Measurements from ENCODE around the gene CRHR1.

CRHR1 gene

DNA sequence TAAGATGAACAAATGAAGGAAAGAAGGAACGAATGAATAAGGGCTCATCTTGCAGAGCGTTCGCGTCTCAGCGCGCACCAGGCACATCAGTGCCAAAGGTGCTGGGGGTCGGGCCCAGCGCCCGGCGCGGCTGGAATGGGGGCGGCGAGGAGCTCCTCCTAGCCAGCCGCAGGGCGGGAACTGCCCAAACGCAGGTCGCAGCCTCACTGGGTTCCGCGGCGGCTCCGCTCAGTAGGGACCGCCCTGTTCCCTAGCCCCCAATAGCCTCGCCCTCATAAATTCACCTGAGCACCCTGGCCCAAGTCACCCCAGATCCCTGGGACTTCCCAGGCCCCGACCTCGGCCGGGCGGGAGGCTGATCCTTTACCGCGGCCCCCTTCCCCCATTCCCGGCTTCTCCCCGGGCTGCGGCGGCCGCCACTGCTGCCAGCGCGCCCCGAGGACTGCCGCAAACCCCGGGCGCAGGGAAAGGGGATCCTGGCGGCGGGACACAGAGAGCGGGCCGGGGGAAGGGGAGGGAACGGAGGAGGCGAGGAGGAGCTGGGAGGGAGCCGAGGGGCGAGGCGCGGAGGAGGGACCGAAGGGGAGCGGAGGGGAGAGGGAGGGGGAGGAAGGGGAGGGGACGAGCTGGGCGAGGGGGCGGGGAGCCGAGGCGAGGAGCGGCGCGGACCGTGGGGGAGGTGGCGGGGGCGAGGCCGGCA is 377 bp upstream of the CRHR1 start:
- TF ChIP-seq, protein P1, sequence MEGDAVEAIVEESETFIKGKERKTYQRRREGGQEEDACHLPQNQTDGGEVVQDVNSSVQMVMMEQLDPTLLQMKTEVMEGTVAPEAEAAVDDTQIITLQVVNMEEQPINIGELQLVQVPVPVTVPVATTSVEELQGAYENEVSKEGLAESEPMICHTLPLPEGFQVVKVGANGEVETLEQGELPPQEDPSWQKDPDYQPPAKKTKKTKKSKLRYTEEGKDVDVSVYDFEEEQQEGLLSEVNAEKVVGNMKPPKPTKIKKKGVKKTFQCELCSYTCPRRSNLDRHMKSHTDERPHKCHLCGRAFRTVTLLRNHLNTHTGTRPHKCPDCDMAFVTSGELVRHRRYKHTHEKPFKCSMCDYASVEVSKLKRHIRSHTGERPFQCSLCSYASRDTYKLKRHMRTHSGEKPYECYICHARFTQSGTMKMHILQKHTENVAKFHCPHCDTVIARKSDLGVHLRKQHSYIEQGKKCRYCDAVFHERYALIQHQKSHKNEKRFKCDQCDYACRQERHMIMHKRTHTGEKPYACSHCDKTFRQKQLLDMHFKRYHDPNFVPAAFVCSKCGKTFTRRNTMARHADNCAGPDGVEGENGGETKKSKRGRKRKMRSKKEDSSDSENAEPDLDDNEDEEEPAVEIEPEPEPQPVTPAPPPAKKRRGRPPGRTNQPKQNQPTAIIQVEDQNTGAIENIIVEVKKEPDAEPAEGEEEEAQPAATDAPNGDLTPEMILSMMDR (conservative IDR thresholded peaks at IDR 0.05; ENCODE audit: low read depth, low read length), result no peak
- peak overlapping the region; percentile 17 for H3K4me3 ChIP-seq (ENCODE audit: low read length)
- DNase-seq (ENCODE audit: low read depth), result no peak

DNA sequence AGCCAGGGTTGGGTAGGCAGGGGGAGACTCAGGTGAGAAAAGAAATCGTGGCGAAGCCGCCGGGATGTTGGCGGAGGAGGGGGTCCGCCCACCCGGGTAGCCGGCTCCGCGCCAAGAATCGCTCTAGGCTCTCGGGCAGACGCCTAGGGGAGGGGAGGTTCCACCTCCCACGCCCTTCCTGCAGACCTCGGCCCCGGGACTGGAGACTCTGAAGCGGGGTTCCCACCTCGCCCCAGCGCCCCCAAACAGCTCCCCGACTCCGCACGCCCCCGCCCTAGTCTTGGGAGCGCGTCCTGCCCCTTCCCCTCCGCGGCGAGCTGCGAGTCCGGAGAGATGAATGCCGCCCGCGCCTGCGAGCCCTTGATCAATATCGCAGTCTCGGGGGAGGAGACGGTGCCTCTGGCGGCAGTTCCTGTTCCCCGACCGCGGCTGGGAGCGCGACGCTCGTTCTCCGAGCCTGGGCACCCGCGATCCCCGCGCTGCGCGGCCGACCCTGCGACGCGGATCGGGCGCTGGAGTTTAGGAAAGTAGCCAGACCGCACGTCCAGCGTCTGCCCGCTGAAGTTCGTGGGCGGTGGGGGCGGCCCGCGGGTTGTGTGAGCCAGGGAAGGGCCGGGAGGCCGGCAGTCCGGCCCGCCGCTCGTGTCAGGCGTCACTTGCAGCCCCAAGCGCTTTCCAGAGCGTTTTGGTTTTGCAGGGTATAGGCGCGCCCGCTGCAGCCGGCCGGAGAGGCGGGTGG is 790 bp downstream of the CRHR1 start:
- H3K4me3 ChIP-seq (ENCODE audit: low read length), result no peak overlapping the region
- no peak for DNase-seq (ENCODE audit: low read depth)
- TF ChIP-seq, protein P1 (conservative IDR thresholded peaks at IDR 0.05; ENCODE audit: low read depth, low read length), result no peak

DNA sequence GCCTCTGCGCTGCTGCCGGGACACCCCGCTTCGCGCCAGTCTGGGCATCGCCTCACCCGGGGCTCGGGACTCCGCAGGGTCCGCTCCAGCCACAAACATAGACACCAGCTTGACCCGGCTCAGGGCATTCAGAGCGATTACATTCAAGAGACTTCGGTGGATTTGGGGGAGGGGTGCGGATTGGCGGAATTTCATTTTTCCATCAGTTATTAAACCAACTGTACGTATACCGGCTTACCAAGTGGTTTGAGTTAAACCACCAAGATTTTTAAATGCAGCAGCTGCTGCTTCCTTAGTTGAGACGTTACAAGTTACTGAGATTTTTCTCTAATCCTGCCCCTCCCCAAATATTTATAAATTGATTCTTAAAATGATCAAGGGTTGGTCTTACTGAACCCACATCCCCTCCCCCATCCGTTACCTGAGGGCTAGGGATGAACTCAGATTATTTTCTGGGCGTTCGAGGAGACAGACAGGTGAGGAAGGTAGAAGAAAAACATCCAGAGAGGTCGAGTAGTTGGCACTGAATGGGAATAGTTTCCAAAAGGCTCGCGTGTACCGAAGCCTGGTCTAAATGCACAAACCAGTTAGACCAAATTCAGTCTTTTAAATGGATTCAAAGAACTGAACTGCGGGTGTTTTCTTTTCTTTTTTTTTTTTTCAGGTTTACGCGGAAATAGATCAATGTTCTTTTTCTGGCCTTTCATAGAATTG is 1.5 kb downstream of the CRHR1 start:
- TF ChIP-seq, protein P1 (conservative IDR thresholded peaks at IDR 0.05; ENCODE audit: low read depth, low read length), result no peak
- no peak overlapping the region for H3K4me3 ChIP-seq (ENCODE audit: low read length)

DNA sequence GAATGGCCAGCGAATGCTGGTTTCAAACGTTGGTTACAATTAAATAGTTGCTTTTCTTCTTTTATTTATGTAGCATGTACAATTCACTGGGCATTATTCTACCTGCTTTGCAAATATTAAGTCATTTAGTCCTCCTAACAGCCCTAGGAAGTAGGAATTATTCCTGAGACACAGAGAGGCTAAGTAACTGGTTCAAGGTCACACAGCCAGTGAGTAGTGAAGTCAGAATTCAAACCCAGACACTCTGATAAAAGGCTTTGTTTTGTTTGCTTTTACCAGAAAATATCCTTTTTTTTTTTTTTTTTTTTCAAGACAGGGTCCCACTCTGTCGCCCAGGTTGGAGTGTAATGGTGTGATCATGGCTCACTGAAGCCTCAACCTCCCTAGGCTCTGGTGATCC is 2.2 kb downstream of the CRHR1 start:
- no peak overlapping the region for H3K4me3 ChIP-seq (ENCODE audit: low read length)
- DNase-seq (ENCODE audit: low read depth), result no peak
- TF ChIP-seq, protein P1 (conservative IDR thresholded peaks at IDR 0.05; ENCODE audit: low read depth, low read length), result no peak

More for the DNA sequence above, 1.5 kb downstream of the CRHR1 start:
- no peak for DNase-seq (ENCODE audit: low read depth)

DNA sequence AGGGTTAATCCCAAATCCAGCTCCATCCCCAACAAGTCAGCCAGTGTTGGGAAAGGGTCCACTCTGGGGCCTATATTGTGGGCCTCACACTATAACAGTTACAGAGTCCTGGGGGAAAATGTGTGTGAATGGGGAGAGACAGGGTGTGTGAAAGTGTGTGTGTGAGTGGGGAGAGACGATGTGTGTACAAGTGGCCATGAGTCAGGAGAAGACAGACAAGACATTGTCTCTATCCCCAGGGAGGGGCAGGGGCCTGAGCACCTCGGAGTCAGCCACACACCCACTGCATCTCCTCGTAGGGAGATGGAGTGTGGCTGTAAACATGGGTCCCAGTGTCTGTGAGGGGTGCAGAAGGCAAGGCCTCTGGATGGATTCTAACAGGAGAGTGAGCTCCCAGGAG is 2.9 kb downstream of the CRHR1 start:
- H3K4me3 ChIP-seq (ENCODE audit: low read length), result no peak overlapping the region
- TF ChIP-seq, protein P1 (conservative IDR thresholded peaks at IDR 0.05; ENCODE audit: low read depth, low read length), result no peak
- no peak for DNase-seq (ENCODE audit: low read depth)

DNA sequence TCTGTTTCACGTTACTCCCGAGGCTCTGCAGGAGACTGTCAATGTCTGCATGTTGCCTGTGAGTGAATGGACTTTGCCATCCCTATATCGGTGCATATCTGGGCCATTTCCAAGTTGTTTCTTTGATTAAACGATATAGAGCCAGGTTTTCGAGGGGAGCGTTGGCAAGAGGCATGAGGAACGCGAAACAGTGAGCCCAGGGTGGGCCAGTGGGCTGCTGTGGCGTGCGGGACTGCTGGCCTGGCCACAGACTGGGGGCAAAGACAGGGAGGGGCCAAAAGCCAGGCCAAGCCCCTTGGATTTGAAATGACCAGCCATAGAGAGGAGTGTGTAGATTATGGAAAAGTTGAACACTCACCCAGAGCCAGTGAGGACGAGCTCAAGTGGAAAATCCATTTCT is 3.5 kb downstream of the CRHR1 start:
- H3K4me3 ChIP-seq (ENCODE audit: low read length), result no peak overlapping the region
- TF ChIP-seq, protein P1 (conservative IDR thresholded peaks at IDR 0.05; ENCODE audit: low read depth, low read length), result no peak
- DNase-seq (ENCODE audit: low read depth), result no peak

Measured in retinal pigment epithelial cell (primary cell).